ENCODE measurements around the gene SLC35F3.

DNA sequence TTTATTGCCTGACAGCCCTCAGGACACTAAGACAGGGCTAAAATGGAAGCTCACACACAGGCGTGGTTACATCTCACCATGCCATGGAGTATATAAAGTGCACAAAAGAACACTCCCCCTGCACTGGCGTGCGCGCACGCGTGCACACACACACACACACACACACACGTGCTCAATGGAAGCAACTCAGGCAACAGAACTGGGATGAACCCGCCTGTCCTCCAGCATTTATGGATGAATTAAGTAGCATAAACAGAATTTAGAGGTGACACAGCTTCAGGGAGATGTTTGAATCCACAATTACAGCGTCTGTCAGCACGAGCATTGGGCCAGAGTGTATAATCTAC, 322.3 kb downstream of the SLC35F3 start:
- TF ChIP-seq SAFB2 (IDR thresholded peaks at IDR 0.05; ENCODE audit: borderline replicate concordance, low read depth, low read length, severe bottlenecking): no peak
- TF ChIP-seq HDAC2 (IDR thresholded peaks at IDR 0.05): no peak
- no peak for TF ChIP-seq ETV5 (CRISPR knock-in tag; IDR thresholded peaks at IDR 0.05; ENCODE audit: low read depth)
- no peak for TF ChIP-seq GABPA (tag; conservative IDR thresholded peaks at IDR 0.05; ENCODE audit: low read depth)
- no peak for TF ChIP-seq POLR2AphosphoS5 (IDR thresholded peaks at IDR 0.05; ENCODE audit: control insufficient read depth, insufficient read depth, low read depth, low read length)
- TF ChIP-seq ARID2 (IDR thresholded peaks at IDR 0.05): no peak
- TF ChIP-seq ZNF23 (CRISPR knock-in tag; IDR thresholded peaks at IDR 0.05): no peak
- TF ChIP-seq POLR2A (conservative IDR thresholded peaks at IDR 0.05): no peak
- no peak for TF ChIP-seq SMC3 (conservative IDR thresholded peaks at IDR 0.05; ENCODE audit: insufficient read depth, low read depth, low read length)
- TF ChIP-seq SIN3A (IDR thresholded peaks at IDR 0.05; ENCODE audit: borderline replicate concordance in 2 of 2, control insufficient read depth in 1 of 2, low read depth in 2 of 2, low read length in 2 of 2): no peak
- TF ChIP-seq ETV1 (tag; conservative IDR thresholded peaks at IDR 0.05; ENCODE audit: low read depth): no peak
- TF ChIP-seq ZBTB7A (IDR thresholded peaks at IDR 0.05; ENCODE audit: borderline replicate concordance, control insufficient read depth, low read depth, low read length): no peak
- TF ChIP-seq, protein P1, sequence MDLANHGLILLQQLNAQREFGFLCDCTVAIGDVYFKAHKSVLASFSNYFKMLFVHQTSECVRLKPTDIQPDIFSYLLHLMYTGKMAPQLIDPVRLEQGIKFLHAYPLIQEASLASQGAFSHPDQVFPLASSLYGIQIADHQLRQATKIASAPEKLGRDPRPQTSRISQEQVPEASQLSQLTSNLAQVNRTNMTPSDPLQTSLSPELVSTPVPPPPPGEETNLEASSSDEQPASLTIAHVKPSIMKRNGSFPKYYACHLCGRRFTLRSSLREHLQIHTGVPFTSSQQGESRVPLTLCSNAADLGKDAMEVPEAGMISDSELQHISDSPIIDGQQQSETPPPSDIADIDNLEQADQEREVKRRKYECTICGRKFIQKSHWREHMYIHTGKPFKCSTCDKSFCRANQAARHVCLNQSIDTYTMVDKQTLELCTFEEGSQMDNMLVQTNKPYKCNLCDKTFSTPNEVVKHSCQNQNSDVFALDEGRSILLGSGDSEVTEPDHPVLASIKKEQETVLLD (IDR thresholded peaks at IDR 0.05): no peak
- no peak for TF ChIP-seq CBX8 (IDR thresholded peaks at IDR 0.05; ENCODE audit: borderline replicate concordance, extremely low read depth, low read depth, low read length, poor library complexity, severe bottlenecking)

Measured in K562 (cell line).